Left ventricle myocardium inferior (tissue), 1 donor: ENCODE data around the gene SLC5A11. TPM values are rescaled to one million over a fixed set of nuclear protein-coding genes. Genes with fewer than 3 reads are reported as not detected.

Experiments
- DNase-seq: peaks from one replicate; pipeline ENCODE4 v3.0.0-alpha.2; 2020
- H3K27ac ChIP-seq: fragments of 200-600 bp; replicated peaks from 2 replicates; pipeline ENCODE4 v1.8.0; 2021
- H3K27me3 ChIP-seq: fragments of 200-600 bp; 2 replicates; pipeline ENCODE4 v1.8.0; 2021; ENCODE audit warnings: low read depth
- H3K36me3 ChIP-seq: fragments of 200-600 bp; 2 replicates; pipeline ENCODE4 v1.8.0; 2021
- H3K4me1 ChIP-seq: fragments of 200-600 bp; 2 replicates; pipeline ENCODE4 v1.8.0; 2021
- H3K4me3 ChIP-seq: fragments of 200-600 bp; 2 replicates; pipeline ENCODE4 v1.8.0; 2021; ENCODE audit warnings: mild to moderate bottlenecking, moderate library complexity
- H3K9me3 ChIP-seq: fragments of 200-600 bp; replicated peaks from 2 replicates; pipeline ENCODE4 v1.8.0; 2021
- CTCF ChIP-seq: fragments of 200-600 bp; IDR thresholded peaks from 2 replicates; pipeline ENCODE4 v1.8.0; 2021; ENCODE audit warnings: antibody characterized with exemption, mild to moderate bottlenecking, borderline replicate concordance
- intact Hi-C: fragments of 100-400 bp; cut with micrococcal nuclease; formaldehyde crosslinking; loops from one replicate; pipeline ENCODE4 v1.11.0; 2022
- total RNA-seq: library from RNA; stranded (reverse); fragmentation: NEBNext Ultra II Directional; extraction: Animal tissue kit (Norgen Biotek cat#: 25700); gene quantifications from one replicate; pipeline ENCODE4 v1.2.1, GENCODE V29; 2021
- donor health status: DM: no; HTN: yes; CAD: no; lungs with severe emphysema.

SLC5A11 gene
- total RNA-seq, 1 donor from 2014 or later: 0.14 TPM

GRCh38 chr16:24821129-24821528 lies 24.6 kb upstream of the SLC5A11 start:
- H3K4me1 ChIP-seq: peaks cover 14% of the 10 kb centered on the region
- no peaks in the 10 kb centered on the region for H3K27me3 ChIP-seq
- no peak overlapping the region for H3K4me3 ChIP-seq
- DNase-seq: no peak
- H3K9me3 ChIP-seq: no peaks in the 10 kb centered on the region
- H3K36me3 ChIP-seq: peaks cover 95% of the 10 kb centered on the region
- intact Hi-C loops: no loop called here
- no peak overlapping the region for H3K27ac ChIP-seq
- TF ChIP-seq CTCF: no peak

- intact Hi-C loops: no loop called here
- DNase-seq: no peak
- Histone ChIP-seq H3K36me3 (peaks cover 95% of the 10 kb centered on the region), H3K27ac (peak overlapping the region; percentile 30), H3K27me3 (no peaks in the 10 kb centered on the region), H3K9me3 (no peaks in the 10 kb centered on the region), H3K4me3 (no peak overlapping the region), H3K4me1 (peaks cover 14% of the 10 kb centered on the region)
- TF ChIP-seq CTCF: no peak
These were observed 23.2 kb upstream of the SLC5A11 start for GRCh38 chr16:24822542-24822941.

- Histone ChIP-seq H3K4me3 (no peak overlapping the region), H3K27ac (peak overlapping the region; percentile 30), H3K4me1 (peaks cover 14% of the 10 kb centered on the region), H3K27me3 (no peaks in the 10 kb centered on the region), H3K36me3 (peaks cover 95% of the 10 kb centered on the region), H3K9me3 (no peaks in the 10 kb centered on the region)
- TF ChIP-seq CTCF: no peak
- intact Hi-C loops: no loop called here
- no peak for DNase-seq
These were observed 22.8 kb upstream of the SLC5A11 start for GRCh38 chr16:24822974-24823373.

DNA sequence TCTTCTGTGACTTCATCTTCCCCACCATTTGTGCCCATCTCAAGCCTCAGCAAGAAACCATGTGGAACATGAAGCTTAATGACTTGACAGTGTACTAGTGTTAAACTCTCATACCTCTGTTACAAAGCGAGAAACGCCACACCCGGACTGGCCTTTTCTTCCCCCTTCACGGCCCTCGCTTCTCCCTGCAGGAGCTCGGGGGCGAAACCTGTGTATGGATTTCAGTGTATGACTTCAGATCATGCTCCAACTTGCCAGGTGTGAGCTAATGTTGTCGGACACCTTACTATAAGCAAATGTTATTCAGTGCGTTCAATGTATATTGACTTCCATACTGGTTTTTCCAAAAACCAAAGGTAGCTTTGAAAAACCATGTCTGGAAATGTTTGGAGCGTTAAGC lies 20.1 kb upstream of the SLC5A11 start:
- intact Hi-C loops: no loop called here

GRCh38 chr16:24826096-24826690 lies 19.6 kb upstream of the SLC5A11 start:
- Histone ChIP-seq H3K9me3 (no peaks in the 10 kb centered on the region), H3K27me3 (no peaks in the 10 kb centered on the region), H3K36me3 (peaks cover 74% of the 10 kb centered on the region), H3K4me1 (peaks cover 14% of the 10 kb centered on the region), H3K27ac (no peak overlapping the region), H3K4me3 (no peak overlapping the region)
- DNase-seq: no peak
- intact Hi-C loops: no loop called here
- no peak for TF ChIP-seq CTCF

More for the DNA sequence above, 20.1 kb upstream of the SLC5A11 start:
- no peaks in the 10 kb centered on the region for H3K9me3 ChIP-seq
- H3K27me3 ChIP-seq: no peaks in the 10 kb centered on the region
- no peak for TF ChIP-seq CTCF
- H3K4me1 ChIP-seq: peaks cover 14% of the 10 kb centered on the region
- no peak for DNase-seq
- H3K27ac ChIP-seq: no peak overlapping the region
- no peak overlapping the region for H3K4me3 ChIP-seq
- H3K36me3 ChIP-seq: peaks cover 79% of the 10 kb centered on the region
